ENCODE results near the gene ST7.

ST7 gene

GRCh38 chr7:117041822-117042221 is 88.5 kb downstream of the ST7 start:
- no peak for TF ChIP-seq CTCF (IDR thresholded peaks at IDR 0.05; ENCODE audit: unreplicated experiment in 3 of 3)
- Mint-ChIP-seq H3K27me3 (ENCODE audit: low read depth) (no peaks in the 10 kb centered on the region), H3K36me3 (ENCODE audit: low read depth) (no peaks in the 10 kb centered on the region), H3K4me1 (peaks cover 33% of the 10 kb centered on the region), H3K27ac (no peak overlapping the region), H3K9me3 (no peaks in the 10 kb centered on the region), H3K4me3 (no peak overlapping the region)

- H3K27ac Mint-ChIP-seq, result peak overlapping the region in 1 of 3 experiments; percentile 25
Measured at GRCh38 chr7:117043108-117043825, 90.0 kb downstream of the ST7 start.

GRCh38 chr7:117044664-117045063 is 91.4 kb downstream of the ST7 start:
- no peak overlapping the region for H3K4me3 Mint-ChIP-seq
- no peak for TF ChIP-seq CTCF (IDR thresholded peaks at IDR 0.05; ENCODE audit: unreplicated experiment in 3 of 3)
- no peaks in the 10 kb centered on the region for H3K27me3 Mint-ChIP-seq (ENCODE audit: low read depth)
- H3K36me3 Mint-ChIP-seq (ENCODE audit: low read depth), result no peaks in the 10 kb centered on the region
- peaks cover 48% of the 10 kb centered on the region for H3K4me1 Mint-ChIP-seq
- no peak overlapping the region for H3K27ac Mint-ChIP-seq
- H3K9me3 Mint-ChIP-seq, result no peaks in the 10 kb centered on the region

More at GRCh38 chr7:117043108-117043825, 90.0 kb downstream of the ST7 start:
- peaks cover 36% of the 10 kb centered on the region for H3K4me1 Mint-ChIP-seq
- no peaks in the 10 kb centered on the region for H3K9me3 Mint-ChIP-seq
- TF ChIP-seq CTCF (IDR thresholded peaks at IDR 0.05; ENCODE audit: unreplicated experiment in 3 of 3), result no peak
- no peak overlapping the region for H3K4me3 Mint-ChIP-seq
- no peaks in the 10 kb centered on the region for H3K27me3 Mint-ChIP-seq (ENCODE audit: low read depth)
- H3K36me3 Mint-ChIP-seq (ENCODE audit: low read depth), result no peaks in the 10 kb centered on the region

- Mint-ChIP-seq H3K27me3 (ENCODE audit: low read depth) (no peaks in the 10 kb centered on the region), H3K4me1 (peaks cover 50% of the 10 kb centered on the region), H3K36me3 (ENCODE audit: low read depth) (no peaks in the 10 kb centered on the region), H3K4me3 (no peak overlapping the region), H3K9me3 (no peaks in the 10 kb centered on the region), H3K27ac (peak overlapping the region; percentile 1 to 63 (median 58))
- TF ChIP-seq CTCF (IDR thresholded peaks at IDR 0.05; ENCODE audit: unreplicated experiment in 3 of 3), result no peak
Measured at GRCh38 chr7:117045927-117046710, 92.8 kb downstream of the ST7 start.

GRCh38 chr7:117047496-117047895 is 94.2 kb downstream of the ST7 start:
- no peak overlapping the region for H3K4me3 Mint-ChIP-seq
- no peaks in the 10 kb centered on the region for H3K36me3 Mint-ChIP-seq (ENCODE audit: low read depth)
- no peaks in the 10 kb centered on the region for H3K27me3 Mint-ChIP-seq (ENCODE audit: low read depth)
- no peaks in the 10 kb centered on the region for H3K9me3 Mint-ChIP-seq
- peak overlapping the region in 1 of 3 experiments; percentile 28 for H3K27ac Mint-ChIP-seq
- no peak for TF ChIP-seq CTCF (IDR thresholded peaks at IDR 0.05; ENCODE audit: unreplicated experiment in 3 of 3)
- peaks cover 61% of the 10 kb centered on the region for H3K4me1 Mint-ChIP-seq

All from nephron (organoid).